HG03460 (cell line): ENCODE measurements around the gene STX1B.
A peak's percentile ranks its signal among the peaks of the same experiment; 100 is the strongest.
"Not testable (repeated sequence)": the region's sequence is repeated elsewhere in the genome, so short reads cannot be mapped to it uniquely, and the experiment has no call there.

Experiments
- ATAC-seq: cut with Tn5 transposase; IDR thresholded peaks from one replicate; pipeline ENCODE4 v1.9.1; 2021; ENCODE audit not compliant: unreplicated experiment

STX1B gene

GRCh38 chr16:31010585-31011325 is at the start of gene STX1B:
TSS of gene STX1B (minus strand) at chr16:31010638. CDS start at chr16:31010396, 242 bp downstream.
- ATAC-seq, result no peak

- no peak for ATAC-seq
These were observed 45.2 kb upstream of the STX1B start for GRCh38 chr16:31055613-31056012.

GRCh38 chr16:31052114-31052513 is 41.7 kb upstream of the STX1B start:
- ATAC-seq, result no peak

- ATAC-seq, result no peak
These were observed 40.0 kb upstream of the STX1B start for GRCh38 chr16:31050280-31051030.

- no peak for ATAC-seq
These were observed 33.6 kb upstream of the STX1B start for GRCh38 chr16:31043898-31044481.

- ATAC-seq, result no peak
These were observed 32.9 kb upstream of the STX1B start for GRCh38 chr16:31043352-31043751.

GRCh38 chr16:31042866-31043265 is 32.4 kb upstream of the STX1B start:
- ATAC-seq, result no peak

GRCh38 chr16:31038993-31039392 is 28.6 kb upstream of the STX1B start:
- no peak for ATAC-seq

GRCh38 chr16:31036691-31037090 is 26.3 kb upstream of the STX1B start:
- ATAC-seq, result no peak

- peak; percentile 41 for ATAC-seq
These were observed 23.5 kb upstream of the STX1B start for GRCh38 chr16:31033709-31034492.

GRCh38 chr16:31032736-31033708 is 22.6 kb upstream of the STX1B start, which contains the start of gene STX4:
TSS of gene STX4 (plus strand) at chr16:31033558. CDS start at chr16:31033806, 248 bp downstream.
- ATAC-seq, result peak; percentile 67

- ATAC-seq, result no peak
These were observed 20.8 kb upstream of the STX1B start for GRCh38 chr16:31031276-31031675.

GRCh38 chr16:31029272-31029671 is 18.8 kb upstream of the STX1B start:
- no peak for ATAC-seq

- ATAC-seq, result no peak
These were observed 14.9 kb upstream of the STX1B start for GRCh38 chr16:31025339-31025738.

GRCh38 chr16:31023627-31024226 is 13.3 kb upstream of the STX1B start:
- ATAC-seq, result no peak

- ATAC-seq, result no peak
These were observed 12.8 kb upstream of the STX1B start for GRCh38 chr16:31023252-31023602.

- no peak for ATAC-seq
These were observed 12.3 kb upstream of the STX1B start for GRCh38 chr16:31022544-31023251.

GRCh38 chr16:31020536-31020935 is 10.1 kb upstream of the STX1B start:
- no peak for ATAC-seq

GRCh38 chr16:31017756-31018155 is 7.3 kb upstream of the STX1B start:
- not testable (repeated sequence) for ATAC-seq
